Mammary epithelial cell (primary cell): ENCODE results near the gene SLC9A9.

Experiments used
- CTCF ChIP-seq, 2 donors: IDR thresholded peaks in 1 of 2; conservative IDR thresholded peaks in 1 of 2; 2 replicates each; pipeline ENCODE4 v1.5.1; 2011 to 2012; ENCODE audit warnings: inconsistent platforms in 2 of 2, low read length in 2 of 2, mild to moderate bottlenecking in 2 of 2, control low read depth in 1 of 2, low read depth in 1 of 2; ENCODE audit not compliant: insufficient read depth in 1 of 2; ENCODE audit errors: extremely low read depth in 1 of 2
- EZH2 ChIP-seq: IDR thresholded peaks from 2 replicates; pipeline ENCODE4 v1.6.1; 2012; ENCODE audit warnings: low read length, inconsistent platforms, borderline replicate concordance

- TF ChIP-seq CTCF (conservative IDR thresholded peaks at IDR 0.05 in 1 of 2, IDR thresholded peaks at IDR 0.05 in 1 of 2; ENCODE audit: extremely low read depth in 1 of 2, insufficient read depth in 1 of 2, low read depth in 1 of 2, low read length in 2 of 2), result no peak
- no peak for TF ChIP-seq EZH2
Observed at GRCh38 chr3:143526011-143526545, 322.2 kb downstream of the SLC9A9 start.
